C4-2B (cell line): ENCODE measurements around the gene SLC22A25.

Experiments
- CTCF ChIP-seq: fragments of 450-650 bp; conservative IDR thresholded peaks from 2 replicates; pipeline ENCODE4 v1.5.1; 2017; ENCODE audit warnings: mild to moderate bottlenecking
- ZFX ChIP-seq: fragments of 450-650 bp; IDR thresholded peaks from 2 replicates; pipeline ENCODE4 v1.6.1; 2017

GRCh38 chr11:63262547-63262946 is 19.1 kb upstream of the SLC22A25 start:
- no peak for TF ChIP-seq CTCF
- TF ChIP-seq ZFX, result no peak
